Measurements from ENCODE around the gene S100A1.

- TF ChIP-seq CTCF (IDR thresholded peaks at IDR 0.05; ENCODE audit: control extremely low read depth in 1 of 3, insufficient read depth in 1 of 3, low read depth in 1 of 3, low read length in 3 of 3): no peak
- no peak for TF ChIP-seq POLR2A (IDR thresholded peaks at IDR 0.05; ENCODE audit: control extremely low read depth in 1 of 2, low read depth in 2 of 2, low read length in 2 of 2)
- TF ChIP-seq SP1 (IDR thresholded peaks at IDR 0.05; ENCODE audit: low read depth, low read length): no peak
- TF ChIP-seq POLR2AphosphoS5 (IDR thresholded peaks at IDR 0.05; ENCODE audit: low read depth, low read length): no peak
- TF ChIP-seq USF2 (IDR thresholded peaks at IDR 0.05; ENCODE audit: low read length): no peak
- TF ChIP-seq EP300 (IDR thresholded peaks at IDR 0.05; ENCODE audit: borderline replicate concordance in 1 of 2, low read depth in 2 of 2, low read length in 2 of 2): no peak
- TF ChIP-seq JUND (IDR thresholded peaks at IDR 0.05; ENCODE audit: low read length): no peak
- TF ChIP-seq CBX5 (IDR thresholded peaks at IDR 0.05; ENCODE audit: low read depth, low read length): no peak
- TF ChIP-seq NRF1 (IDR thresholded peaks at IDR 0.05; ENCODE audit: low read depth, low read length): no peak
- TF ChIP-seq KDM5A (IDR thresholded peaks at IDR 0.05; ENCODE audit: low read length): no peak
- no peak for TF ChIP-seq SP4 (IDR thresholded peaks at IDR 0.05; ENCODE audit: low read length)
- no peak for TF ChIP-seq EZH2 (IDR thresholded peaks at IDR 0.05; ENCODE audit: low read depth, low read length, severe bottlenecking)
- no peak for TF ChIP-seq MAX (IDR thresholded peaks at IDR 0.05)
These were observed 15.4 kb upstream of the S100A1 start, which contains the start of gene S100A16 for GRCh38 chr1:153612755-153613331.

Measured in H1 (cell line).